HepG2 (cell line): ENCODE measurements around the gene GUSB. TPM values are rescaled to one million over a fixed set of nuclear protein-coding genes. Genes with fewer than 3 reads are reported as not detected.

Source experiments
- ATAC-seq: fragments of 200-7000 bp; cut with Tn5 transposase; 3 replicates; pipeline ENCODE4 v1.9.1; 2020; ENCODE audit warnings: mild to moderate bottlenecking, moderate library complexity
- BruUV-seq: library from RNA; stranded (reverse); fragments of 400-500 nt; replicated peaks from 2 replicates; lab custom pipeline; 2021; lab: Mats Ljungman, UMichigan
- CTCF ChIA-PET: fragments of 300-600 bp; formaldehyde crosslinking; extraction: SDS; loops from one replicate; lab custom pipeline; 2021; ENCODE audit warnings: low total read pairs, inconsistent platforms, low intra/inter-chr PET ratio; lab: Yijun Ruan, JAX
- POLR2A ChIA-PET: fragments of 350-600 bp; sonication (Branson Sonifier 250); formaldehyde crosslinking; loops from one replicate; lab custom pipeline; 2020; ENCODE audit warnings: antibody characterized with exemption, inconsistent platforms; lab: Yijun Ruan, JAX
- DNase-seq: peaks from one replicate; pipeline ENCODE4 v3.0.0-alpha.2; 2015; ENCODE audit warnings: low spot score
- FAIRE-seq: peaks from 3 replicates; lab custom pipeline; 2011; peaks lifted over from hg19 to GRCh38; lab: Jason Lieb, UNC
- H2AFZ ChIP-seq: one replicate; pipeline ENCODE4 v1.6.1; 2011; ENCODE audit warnings: low read length, inconsistent platforms
- H3K27ac ChIP-seq: fragments of 300-600 bp; 3 replicates; pipeline ENCODE4 v1.8.0; 2011; ENCODE audit warnings: mixed run types, mild to moderate bottlenecking, mixed read lengths, low read length, inconsistent platforms; ENCODE audit not compliant: insufficient read depth; ENCODE audit errors: extremely low read length
- H3K27me3 ChIP-seq, 2 experiments: fragments of 200-600 bp in 1 of 2; 2 replicates in 1 of 2; 3 replicates in 1 of 2; pipeline versions ENCODE4 v1.6.0 to v1.8.0; 2011; ENCODE audit warnings: low read length in 2 of 2, mild to moderate bottlenecking in 2 of 2, moderate library complexity in 2 of 2, inconsistent platforms in 1 of 2; ENCODE audit not compliant: insufficient read depth in 2 of 2, control insufficient read depth in 1 of 2
- H3K36me3 ChIP-seq, 2 experiments: fragments of 200-600 bp in 1 of 2; replicated peaks in 1 of 2; 2 replicates in 1 of 2; 3 replicates in 1 of 2; pipeline versions ENCODE4 v1.5.1 to v1.8.0; 2011; ENCODE audit warnings: low read length in 2 of 2, inconsistent platforms in 1 of 2; ENCODE audit not compliant: insufficient read depth in 2 of 2, control insufficient read depth in 1 of 2
- H3K4me1 ChIP-seq: 2 replicates; pipeline ENCODE4 v1.5.1; 2012; ENCODE audit warnings: low read length, inconsistent platforms; ENCODE audit not compliant: insufficient read depth
- H3K4me2 ChIP-seq: 2 replicates; pipeline ENCODE4 v1.6.0; 2011; ENCODE audit warnings: low read depth, low read length, inconsistent platforms
- H3K4me3 ChIP-seq, 3 experiments: fragments of 200-600 bp in 1 of 3; sonication (generic), shearing (Covaris generic) in 1 of 3; replicated peaks in 1 of 3; 2 replicates each; pipeline ENCODE4 v1.5.1; 2011 to 2016; ENCODE audit warnings: low read length in 3 of 3, inconsistent platforms in 2 of 3, low read depth in 2 of 3, mild to moderate bottlenecking in 2 of 3, control low read depth in 1 of 3, mixed read lengths in 1 of 3; ENCODE audit not compliant: insufficient read depth in 1 of 3
- H3K79me2 ChIP-seq: one replicate; pipeline ENCODE4 v1.6.1; 2011; ENCODE audit warnings: low read length, inconsistent platforms; ENCODE audit not compliant: insufficient read depth
- H3K9ac ChIP-seq: 2 replicates; pipeline ENCODE4 v1.6.0; 2011; ENCODE audit warnings: mild to moderate bottlenecking, low read depth, low read length, inconsistent platforms; ENCODE audit not compliant: insufficient read depth
- H3K9me3 ChIP-seq: 2 replicates; pipeline ENCODE4 v1.5.1; 2012; ENCODE audit warnings: mild to moderate bottlenecking, low read length
- H4K20me1 ChIP-seq: 2 replicates; pipeline ENCODE4 v1.6.0; 2011; ENCODE audit warnings: inconsistent platforms, mild to moderate bottlenecking, low read length, moderate library complexity; ENCODE audit not compliant: insufficient read depth
- EED ChIP-seq: sonication (generic); formaldehyde crosslinking; IDR thresholded peaks from 2 replicates; pipeline ENCODE4 v1.5.0; 2020; ENCODE audit warnings: mild to moderate bottlenecking, missing genetic modification reagents
- GTF2F1 ChIP-seq: fragments of 150-350 bp; IDR thresholded peaks from 2 replicates; pipeline ENCODE4 v1.6.1; 2014; ENCODE audit warnings: low read length
- PPARG ChIP-seq: conservative IDR thresholded peaks from 2 replicates; pipeline ENCODE4 v1.6.1; 2016; ENCODE audit warnings: missing biosample characterization, missing genetic modification reagents
- ZNF317 ChIP-seq: sonication (generic); formaldehyde crosslinking; IDR thresholded peaks from 2 replicates; pipeline ENCODE4 v1.5.0; 2020; ENCODE audit warnings: mild to moderate bottlenecking, missing genetic modification reagents
- WGBS: methylation state at CpG from one replicate; pipeline ENCODE4 v1.1.6; 2017; ENCODE audit warnings: low lambda C conversion rate; 5-methylcytosine and 5-hydroxymethylcytosine counted together
- in situ Hi-C: cut with HindIII; loops from 2 replicates; pipeline ENCODE4 v1.10.0; 2017; ENCODE audit warnings: low pct_unique_long_range_greater_than_20kb; ENCODE audit not compliant: extremely low pct_ligation_motif_present
- intact Hi-C: fragments of 100-400 bp; cut with micrococcal nuclease; formaldehyde crosslinking; loops from one replicate; pipeline ENCODE4 v1.10.0; 2022; ENCODE audit not compliant: unreplicated experiment
- polyA plus RNA-seq, 8 experiments: library from polyadenylated mRNA; depleted of rRNA in 3 of 8; stranded (reverse) in 7 of 8; unstranded in 1 of 8; fragments of >200 nt; fragmentation: Illumina TruSeq in 4 of 8; extraction: Trizol in 4 of 8; gene quantifications; 2 replicates each; pipeline versions ENCODE4 v1.2.1 to v1.2.3, GENCODE V29; 2011 to 2016; ENCODE audit warnings: low read depth in 4 of 8, missing spikeins in 1 of 8, mixed read lengths in 1 of 8; ENCODE audit not compliant: insufficient read depth in 1 of 8
- total RNA-seq, 5 experiments: library from RNA; depleted of rRNA; stranded (reverse); fragments of >200 nt; fragmentation: Illumina TruSeq; extraction: Trizol; gene quantifications; 2 replicates each; pipeline ENCODE4 v1.2.3, GENCODE V29; 2016; ENCODE audit warnings: low read depth in 1 of 5

Gene GUSB
- total and polyA plus RNA-seq, 2 of the 13 experiments (the other 11 are each of a cell fraction or from before 2014, with no cell fraction given) = 18.8 to 60.0 TPM

- BruUV-seq = no TSS peak
- H4K20me1 ChIP-seq = no peaks in the 10 kb centered on the region
- peak; percentile 54 for DNase-seq
- in situ Hi-C loops = loop anchor here (25.0 kb wide), 1 partner anchor 279 kb away; no protein-coding TSS in a partner anchor
- H3K36me3 ChIP-seq = no peaks in the 10 kb centered on the region
- H3K4me3 ChIP-seq = no peak overlapping the region
- POLR2A ChIA-PET = no interaction called here
- FAIRE-seq = no peak
- CTCF ChIA-PET = no interaction called here
- H3K79me2 ChIP-seq = no peaks in the 10 kb centered on the region
- intact Hi-C loops = no loop called here
- no peak overlapping the region for H3K9ac ChIP-seq
- no peak for ATAC-seq
- no peak for TF ChIP-seq EED (CRISPR knock-in tag)
- TF ChIP-seq PPARG (CRISPR knock-in tag) = 0 out of 2 replicates have a peak, but pooled peaks have one; percentile 12
- H3K9me3 ChIP-seq = no peaks in the 10 kb centered on the region
- no peak overlapping the region for H2AFZ ChIP-seq
- H3K27ac ChIP-seq = no peak overlapping the region
- H3K4me1 ChIP-seq = peaks cover 34% of the 10 kb centered on the region
- WGBS = 19% methylated on average over 4 of the region's 4 CpGs
- H3K27me3 ChIP-seq = no peaks in the 10 kb centered on the region
- peak overlapping the region; percentile 28 for H3K4me2 ChIP-seq
These were observed 34.1 kb upstream of the GUSB start for GRCh38 chr7:66016131-66016461.

GRCh38 chr7:66015440-66016130, 33.6 kb upstream of the GUSB start:
- no peaks in the 10 kb centered on the region for H3K9me3 ChIP-seq
- peaks cover 34% of the 10 kb centered on the region for H3K4me1 ChIP-seq
- FAIRE-seq (no peak), DNase-seq (no peak), ATAC-seq (no peak; the same call in 2 of the 3 replicates)
- POLR2A ChIA-PET = no interaction called here
- intact Hi-C loops (no loop called here), in situ Hi-C loops (loop anchor here (25.0 kb wide), 1 partner anchor 278 kb away; no protein-coding TSS in a partner anchor)
- no peaks in the 10 kb centered on the region for H3K79me2 ChIP-seq
- no peaks in the 10 kb centered on the region for H3K27me3 ChIP-seq
- no peaks in the 10 kb centered on the region for H4K20me1 ChIP-seq
- no TSS peak for BruUV-seq
- H3K36me3 ChIP-seq = no peaks in the 10 kb centered on the region
- CTCF ChIA-PET = no interaction called here
- peak; percentile 96 for TF ChIP-seq ZNF317 (CRISPR knock-in tag)
- no peak for TF ChIP-seq GTF2F1
- no peak overlapping the region for H2AFZ ChIP-seq
- H3K4me2 ChIP-seq = peak overlapping the region; percentile 28
- H3K9ac ChIP-seq = no peak overlapping the region
- H3K27ac ChIP-seq = no peak overlapping the region
- no peak overlapping the region; a peak in 1 of 6 replicates for H3K4me3 ChIP-seq
- 34% methylated on average over 8 of the region's 8 CpGs for WGBS
